GM12801 (cell line): ENCODE measurements around the gene RAP2C.

Experiments
- TF ChIP-seq, protein P1 (sequence below): IDR thresholded peaks from one replicate; pipeline ENCODE4 v1.5.1; 2011; ENCODE audit warnings: control low read depth; ENCODE audit not compliant: insufficient read length; ENCODE audit errors: extremely low read depth

The RAP2C gene

DNA sequence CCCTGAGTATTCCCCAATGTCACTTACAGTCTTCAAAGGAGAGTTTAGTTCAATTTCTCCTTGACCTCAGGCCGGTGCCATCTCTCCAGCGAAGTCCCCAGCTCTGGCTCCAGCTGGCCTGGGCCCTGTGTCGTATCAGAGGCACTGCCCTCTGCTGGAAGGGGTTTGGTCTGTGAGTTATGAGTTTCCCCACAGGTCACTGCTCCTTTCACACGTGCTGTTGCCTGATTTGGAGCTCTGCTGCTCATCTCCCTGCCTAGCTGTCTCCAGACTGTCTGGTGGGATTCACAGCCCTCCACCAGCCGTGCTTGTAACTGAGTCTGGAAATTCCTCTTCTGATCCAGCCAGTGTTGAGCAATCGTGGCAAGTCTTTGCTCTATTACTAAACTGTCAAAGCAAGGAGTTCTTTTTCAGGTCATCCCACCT, at the start of gene RAP2C:
TSS of gene RAP2C (minus strand) at position 105 of the 426 bp plus-strand sequence. CDS start 2,179 bp downstream, outside the sequence.
- TF ChIP-seq, protein P1, sequence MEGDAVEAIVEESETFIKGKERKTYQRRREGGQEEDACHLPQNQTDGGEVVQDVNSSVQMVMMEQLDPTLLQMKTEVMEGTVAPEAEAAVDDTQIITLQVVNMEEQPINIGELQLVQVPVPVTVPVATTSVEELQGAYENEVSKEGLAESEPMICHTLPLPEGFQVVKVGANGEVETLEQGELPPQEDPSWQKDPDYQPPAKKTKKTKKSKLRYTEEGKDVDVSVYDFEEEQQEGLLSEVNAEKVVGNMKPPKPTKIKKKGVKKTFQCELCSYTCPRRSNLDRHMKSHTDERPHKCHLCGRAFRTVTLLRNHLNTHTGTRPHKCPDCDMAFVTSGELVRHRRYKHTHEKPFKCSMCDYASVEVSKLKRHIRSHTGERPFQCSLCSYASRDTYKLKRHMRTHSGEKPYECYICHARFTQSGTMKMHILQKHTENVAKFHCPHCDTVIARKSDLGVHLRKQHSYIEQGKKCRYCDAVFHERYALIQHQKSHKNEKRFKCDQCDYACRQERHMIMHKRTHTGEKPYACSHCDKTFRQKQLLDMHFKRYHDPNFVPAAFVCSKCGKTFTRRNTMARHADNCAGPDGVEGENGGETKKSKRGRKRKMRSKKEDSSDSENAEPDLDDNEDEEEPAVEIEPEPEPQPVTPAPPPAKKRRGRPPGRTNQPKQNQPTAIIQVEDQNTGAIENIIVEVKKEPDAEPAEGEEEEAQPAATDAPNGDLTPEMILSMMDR: no peak

DNA sequence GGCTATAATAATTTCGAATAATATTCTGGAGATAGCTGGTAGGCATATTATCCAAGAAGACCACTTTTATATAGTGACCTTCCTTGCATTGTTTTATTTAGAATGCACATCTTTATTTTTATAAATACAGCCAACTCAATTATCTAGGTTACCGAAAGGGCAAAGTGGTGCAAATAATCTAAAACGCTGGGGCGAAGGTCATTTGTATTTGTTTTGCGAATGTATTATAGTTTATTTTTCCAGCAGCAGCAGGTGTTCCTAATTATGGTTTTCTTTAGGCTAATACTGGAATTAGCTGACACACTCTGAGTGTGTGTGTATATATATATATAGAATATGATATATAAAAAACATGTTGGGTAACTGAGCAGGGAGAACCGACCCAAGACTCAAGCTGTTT, 48.1 kb upstream of the RAP2C start:
- TF ChIP-seq, protein P1: no peak

DNA sequence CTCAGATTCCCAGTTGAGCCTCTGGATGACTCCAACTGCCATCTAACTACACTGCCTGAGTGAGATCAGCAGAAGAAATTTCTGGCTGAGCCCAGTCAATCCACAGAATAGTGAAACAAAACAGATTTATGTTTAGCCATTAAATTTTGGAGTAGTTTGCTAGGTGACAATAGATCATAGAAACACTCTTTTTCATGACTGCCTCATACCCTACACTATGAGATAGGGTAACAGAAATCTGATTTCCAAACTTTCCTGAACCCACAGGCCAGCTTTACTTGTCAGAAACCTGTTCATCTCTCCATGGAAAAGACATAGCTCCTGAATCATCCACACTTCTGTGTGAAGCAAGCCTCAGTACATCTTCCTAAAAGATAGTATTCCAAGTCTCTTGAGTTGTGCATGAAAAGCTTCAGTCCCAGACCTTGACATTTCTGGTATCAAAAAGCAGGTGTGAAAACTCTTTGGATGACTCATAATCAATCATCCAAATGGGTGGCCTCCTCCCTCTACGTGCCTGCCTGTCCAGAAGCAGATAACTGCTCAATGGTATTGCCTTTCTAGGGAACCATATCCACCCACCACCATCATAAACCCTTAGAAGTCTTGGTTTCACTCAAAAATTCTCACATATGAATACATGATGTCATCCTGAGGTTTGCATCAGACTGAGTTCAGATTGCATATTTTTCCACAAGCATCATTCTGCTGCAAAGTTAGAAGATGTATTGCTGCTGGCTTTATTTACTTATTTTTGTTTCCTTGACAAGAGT, 47.5 kb upstream of the RAP2C start:
- TF ChIP-seq, protein P1: no peak

DNA sequence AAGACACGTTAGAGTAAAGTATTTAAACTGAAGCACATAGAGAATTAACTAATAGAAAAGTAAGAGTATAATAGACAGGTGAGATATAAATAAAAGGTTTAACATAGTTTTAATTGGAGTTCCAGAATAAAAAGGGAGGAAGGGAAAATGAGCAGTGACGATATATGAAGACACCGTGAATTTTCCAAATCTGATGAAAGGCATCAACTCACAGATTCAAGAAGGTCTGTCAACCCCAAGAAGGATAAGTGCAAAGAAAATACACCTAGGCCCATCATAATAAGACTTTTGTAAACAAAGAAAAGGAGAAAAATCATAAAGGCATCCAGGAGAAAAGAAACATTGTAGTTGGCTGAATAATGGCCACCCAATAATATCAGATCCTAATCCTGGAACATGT, 43.9 kb upstream of the RAP2C start:
- TF ChIP-seq, protein P1: no peak

DNA sequence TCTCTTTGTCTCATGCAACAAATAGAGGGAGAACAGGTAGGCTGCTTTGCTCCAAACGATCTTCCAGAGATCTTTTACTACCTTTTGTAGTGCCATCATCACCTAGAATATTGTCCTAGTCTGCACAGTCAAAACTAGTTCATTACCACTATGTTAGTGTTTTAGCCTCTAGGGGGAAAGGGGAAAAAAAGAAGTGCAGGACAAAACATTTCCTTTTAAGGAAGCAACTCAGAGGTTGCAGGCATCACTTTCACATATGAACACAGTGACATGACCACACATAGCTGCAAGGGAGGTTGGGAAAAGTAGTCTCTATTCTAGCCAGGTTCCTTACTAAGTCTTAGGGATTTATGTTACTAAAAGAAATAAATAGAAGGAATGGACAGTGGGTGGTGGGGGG, 39.3 kb upstream of the RAP2C start:
- TF ChIP-seq, protein P1: no peak

DNA sequence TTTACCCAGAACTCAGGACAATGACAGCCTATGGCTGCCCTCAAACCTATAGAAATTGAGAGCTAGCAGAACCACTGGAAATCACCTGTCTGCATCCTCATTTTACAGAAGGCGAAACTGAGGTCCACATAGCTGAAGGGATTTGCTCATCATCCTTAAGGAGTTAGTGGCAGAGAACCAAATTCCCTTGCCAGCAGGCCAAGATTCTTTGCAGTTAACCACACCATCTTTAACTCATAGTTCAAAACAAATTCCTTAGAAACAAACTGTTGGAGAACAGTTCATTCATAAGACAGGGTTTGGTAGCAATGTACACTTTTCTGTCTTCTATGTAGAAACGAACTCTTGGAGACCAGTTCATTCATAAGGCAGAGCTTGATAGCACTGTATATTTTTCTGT, 37.9 kb upstream of the RAP2C start:
- TF ChIP-seq, protein P1: no peak

DNA sequence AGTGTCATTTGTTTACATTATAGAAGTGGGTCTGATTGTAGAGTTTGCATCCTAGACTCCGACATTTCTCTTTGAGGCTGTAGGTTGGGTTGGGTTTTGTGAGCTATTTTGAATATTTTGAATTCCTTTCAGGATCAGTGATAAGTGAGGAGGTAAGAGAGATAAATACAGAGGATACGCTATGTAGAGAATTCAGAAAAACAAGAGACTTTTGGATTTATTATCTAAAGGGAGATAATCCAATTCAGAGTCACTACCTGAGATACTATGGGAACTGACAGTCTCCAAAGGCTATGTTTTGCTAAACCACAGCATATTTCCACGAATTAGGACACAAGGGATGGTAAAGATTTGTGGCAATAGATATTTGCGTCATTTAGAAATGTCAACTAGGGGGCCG, 16.9 kb upstream of the RAP2C start:
- TF ChIP-seq, protein P1: no peak
